Subcutaneous abdominal adipose tissue (tissue), 5 donors: ENCODE data around the gene IGFBP2.

Source experiments
- H3K27ac ChIP-seq: one replicate; pipeline ENCODE4 v1.7.0; 2013; ENCODE audit warnings: low read depth, mild to moderate bottlenecking, inconsistent platforms, low read length, moderate library complexity
- H3K27me3 ChIP-seq, 5 donors: one replicate each; pipeline ENCODE4 v1.7.0; 2013; ENCODE audit warnings: low read length in 5 of 5, inconsistent platforms in 1 of 5; ENCODE audit not compliant: control insufficient read depth in 5 of 5, insufficient read depth in 4 of 5
- H3K36me3 ChIP-seq, 5 donors: one replicate each; pipeline ENCODE4 v1.7.0; 2013; ENCODE audit warnings: low read length in 5 of 5; ENCODE audit not compliant: control insufficient read depth in 5 of 5, insufficient read depth in 5 of 5
- H3K4me1 ChIP-seq, 5 donors: one replicate each; pipeline ENCODE4 v1.7.0; 2013; ENCODE audit warnings: low read length in 5 of 5, mild to moderate bottlenecking in 3 of 5, moderate library complexity in 1 of 5; ENCODE audit not compliant: control insufficient read depth in 5 of 5, insufficient read depth in 5 of 5
- H3K4me3 ChIP-seq, 5 donors: one replicate each; pipeline ENCODE4 v1.7.0; 2013; ENCODE audit warnings: low read length in 5 of 5, low read depth in 1 of 5
- H3K9ac ChIP-seq, 5 donors: one replicate each; pipeline ENCODE4 v1.7.0; 2013; ENCODE audit warnings: low read length in 5 of 5, mild to moderate bottlenecking in 4 of 5, moderate library complexity in 3 of 5
- H3K9me3 ChIP-seq, 5 donors: one replicate each; pipeline ENCODE4 v1.7.0; 2013; ENCODE audit warnings: low read length in 5 of 5; ENCODE audit not compliant: control insufficient read depth in 5 of 5
- donor health status: healthy.
- donor health status: healthy.
- donor health status: healthy.
- donor health status: healthy.
- donor health status: healthy.

The IGFBP2 gene

DNA sequence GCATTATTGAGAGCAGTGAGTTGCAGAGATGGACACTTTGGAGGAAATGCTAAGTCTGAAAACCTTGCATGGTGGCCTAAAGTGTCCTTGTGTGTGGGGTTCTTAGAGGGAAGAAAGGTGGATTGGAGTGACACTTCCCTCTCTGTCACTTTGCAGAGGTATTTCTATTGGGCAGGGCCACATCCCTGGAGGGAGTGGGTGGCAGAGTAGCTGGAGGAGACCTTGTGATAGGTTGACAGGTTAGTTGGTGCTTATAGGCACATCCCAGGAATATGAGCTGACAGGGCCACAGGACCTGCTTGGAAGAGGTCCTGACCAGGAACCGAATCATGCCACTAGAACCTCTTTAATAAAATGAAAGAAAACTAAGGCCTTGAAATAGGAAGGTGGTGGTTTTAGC lies 63.1 kb downstream of the IGFBP2 start:
- no peak overlapping the region for H3K9ac ChIP-seq
- H3K4me1 ChIP-seq: peaks cover 13 to 68% (median 53%) of the 10 kb centered on the region in 5 donors
- no peaks in the 10 kb centered on the region for H3K36me3 ChIP-seq
- H3K4me3 ChIP-seq: no peak overlapping the region
- H3K27ac ChIP-seq: no peak overlapping the region
- H3K27me3 ChIP-seq: peaks cover 0 to 19% (median 4%) of the 10 kb centered on the region in 5 donors
- no peaks in the 10 kb centered on the region for H3K9me3 ChIP-seq

DNA sequence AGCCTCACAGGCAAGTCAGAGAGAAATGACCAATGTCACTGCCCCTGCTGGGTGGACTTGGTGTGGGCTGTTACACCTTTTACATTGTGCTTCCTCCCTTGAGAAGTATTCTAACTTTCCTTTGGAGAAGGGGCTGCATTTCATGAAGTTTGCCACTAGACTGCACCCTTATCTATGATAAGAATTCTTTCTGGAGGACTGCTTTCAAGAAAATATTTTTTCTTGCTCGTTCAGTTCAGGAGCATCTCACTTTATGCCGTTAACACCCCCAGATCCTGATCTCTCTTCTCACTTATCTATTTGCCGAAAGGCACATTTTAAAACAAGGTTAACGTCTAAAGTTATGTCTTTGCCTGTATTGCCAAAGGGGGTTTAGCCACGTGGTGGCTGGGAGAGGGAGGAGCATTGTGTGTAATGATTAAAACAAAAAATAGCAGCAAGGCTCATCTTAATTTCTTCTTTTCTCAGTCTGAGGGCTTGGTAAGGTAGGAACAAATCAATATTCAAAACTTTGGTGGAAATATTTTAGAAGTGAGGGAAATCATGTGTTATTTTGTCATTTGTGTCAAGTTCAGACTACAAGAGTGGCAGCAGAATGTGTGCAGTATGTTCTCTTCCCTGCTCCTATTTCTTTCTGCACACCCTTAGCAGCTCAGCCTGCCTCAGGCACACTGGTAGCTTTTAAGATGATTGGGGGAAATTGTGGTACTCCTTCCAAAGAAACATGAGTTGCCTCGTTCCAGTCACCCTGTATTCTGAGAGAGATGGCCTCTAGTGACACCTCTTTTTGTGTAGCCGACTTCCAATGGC lies 63.7 kb downstream of the IGFBP2 start:
- Histone ChIP-seq H3K4me1 (peaks cover 11 to 64% (median 49%) of the 10 kb centered on the region in 5 donors), H3K4me3 (no peak overlapping the region), H3K27ac (no peak overlapping the region)

DNA sequence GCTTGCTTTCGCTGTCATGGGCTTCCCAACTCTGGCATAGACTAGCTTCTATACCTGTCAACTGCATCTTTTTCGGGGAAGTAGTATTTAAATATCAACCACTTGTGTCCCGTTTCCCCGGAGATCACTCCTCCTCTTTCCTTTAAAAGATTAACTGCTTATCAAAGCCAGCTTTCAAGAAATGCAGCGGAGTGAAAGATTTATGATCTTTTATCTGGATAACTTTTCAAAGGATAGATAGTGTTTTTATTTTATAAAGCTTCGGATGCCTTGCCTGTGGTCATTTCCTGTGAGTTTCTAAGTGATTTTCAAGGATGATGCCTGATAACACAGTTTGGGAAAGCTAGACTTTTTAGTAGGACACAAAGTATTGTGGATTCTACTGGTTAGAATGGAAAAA lies 65.1 kb downstream of the IGFBP2 start:
- Histone ChIP-seq H3K36me3 (no peaks in the 10 kb centered on the region), H3K27me3 (peaks cover 0 to 18% (median 4%) of the 10 kb centered on the region in 5 donors), H3K9ac (no peak overlapping the region), H3K4me3 (no peak overlapping the region), H3K4me1 (peaks cover 8 to 52% (median 38%) of the 10 kb centered on the region in 5 donors), H3K9me3 (no peaks in the 10 kb centered on the region), H3K27ac (no peak overlapping the region)

More for the DNA sequence above, 63.7 kb downstream of the IGFBP2 start:
- Histone ChIP-seq H3K36me3 (no peaks in the 10 kb centered on the region), H3K9me3 (no peaks in the 10 kb centered on the region), H3K27me3 (peaks cover 0 to 18% (median 4%) of the 10 kb centered on the region in 5 donors), H3K9ac (no peak overlapping the region)

DNA sequence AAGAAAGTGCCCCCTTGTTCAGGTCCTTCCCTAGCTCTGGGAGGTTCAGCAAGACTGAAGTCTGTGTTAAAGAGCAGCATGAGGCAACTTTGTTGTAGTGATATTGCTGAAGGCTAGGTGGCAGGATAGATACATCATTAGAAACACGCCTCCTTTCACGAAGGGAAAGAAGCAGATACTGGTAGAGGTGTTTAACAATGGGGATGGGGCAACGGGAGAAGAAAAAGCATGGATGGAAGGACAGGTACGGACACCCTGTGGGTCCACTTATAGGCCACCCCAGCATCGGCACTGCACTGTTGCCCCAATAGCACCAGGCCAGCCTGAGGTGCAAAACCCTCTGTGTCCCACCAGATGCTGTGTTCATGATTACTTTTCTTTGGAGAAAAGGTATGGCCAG lies 65.7 kb downstream of the IGFBP2 start:
- Histone ChIP-seq H3K9ac (no peak overlapping the region), H3K4me1 (peaks cover 8 to 48% (median 34%) of the 10 kb centered on the region in 5 donors), H3K4me3 (no peak overlapping the region), H3K36me3 (no peaks in the 10 kb centered on the region), H3K27ac (no peak overlapping the region), H3K9me3 (no peaks in the 10 kb centered on the region), H3K27me3 (peaks cover 0 to 18% (median 4%) of the 10 kb centered on the region in 5 donors)

DNA sequence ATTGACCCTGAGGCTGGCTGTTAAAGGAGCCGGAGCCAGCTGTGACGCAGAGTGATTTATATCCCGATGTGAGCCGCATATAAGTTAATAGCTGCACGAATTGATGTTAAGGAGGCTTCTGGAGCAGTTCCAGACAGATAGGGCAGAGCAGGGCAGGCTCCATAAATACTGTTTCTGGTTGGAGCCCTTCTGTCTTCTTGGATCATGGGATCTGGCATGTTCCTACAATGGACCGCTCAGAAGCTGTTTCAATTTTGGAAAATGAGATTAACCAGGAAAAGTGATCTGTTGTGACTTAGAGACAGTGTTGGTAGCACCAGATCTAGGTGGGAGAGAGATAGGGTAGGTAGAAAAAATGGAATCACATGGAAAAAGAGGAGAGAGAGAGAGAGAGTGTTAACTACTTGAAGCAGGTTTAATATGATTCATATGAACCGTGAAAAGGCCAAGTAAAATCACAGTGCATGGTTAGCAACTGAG lies 66.9 kb downstream of the IGFBP2 start:
- no peak overlapping the region for H3K9ac ChIP-seq
- H3K4me1 ChIP-seq: peaks cover 8 to 36% (median 22%) of the 10 kb centered on the region in 5 donors
- H3K27ac ChIP-seq: no peak overlapping the region
- no peaks in the 10 kb centered on the region for H3K9me3 ChIP-seq
- H3K27me3 ChIP-seq: peaks cover 0 to 9% (median 0%) of the 10 kb centered on the region in 5 donors
- no peaks in the 10 kb centered on the region for H3K36me3 ChIP-seq
- no peak overlapping the region for H3K4me3 ChIP-seq

DNA sequence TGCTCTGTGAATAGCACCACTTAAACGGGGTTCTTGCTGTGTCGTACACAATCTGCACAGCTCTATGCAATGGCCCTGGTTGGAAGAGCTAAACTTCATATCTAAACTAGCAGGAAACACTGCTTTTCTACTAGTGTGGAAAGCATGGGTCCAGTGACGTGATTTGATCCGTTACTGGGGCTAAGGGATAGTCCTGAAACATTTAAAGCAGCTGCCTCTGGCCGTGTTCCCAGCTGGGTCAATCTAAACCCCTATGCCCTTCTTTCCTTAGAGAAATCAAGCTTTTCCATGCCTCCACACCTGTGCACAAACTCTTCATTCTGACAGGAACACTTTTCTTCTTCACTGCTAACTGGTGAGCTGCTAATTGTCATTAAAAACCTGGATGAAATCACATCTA lies 67.6 kb downstream of the IGFBP2 start:
- Histone ChIP-seq H3K4me3 (no peak overlapping the region), H3K4me1 (peaks cover 6 to 30% (median 18%) of the 10 kb centered on the region in 5 donors)

DNA sequence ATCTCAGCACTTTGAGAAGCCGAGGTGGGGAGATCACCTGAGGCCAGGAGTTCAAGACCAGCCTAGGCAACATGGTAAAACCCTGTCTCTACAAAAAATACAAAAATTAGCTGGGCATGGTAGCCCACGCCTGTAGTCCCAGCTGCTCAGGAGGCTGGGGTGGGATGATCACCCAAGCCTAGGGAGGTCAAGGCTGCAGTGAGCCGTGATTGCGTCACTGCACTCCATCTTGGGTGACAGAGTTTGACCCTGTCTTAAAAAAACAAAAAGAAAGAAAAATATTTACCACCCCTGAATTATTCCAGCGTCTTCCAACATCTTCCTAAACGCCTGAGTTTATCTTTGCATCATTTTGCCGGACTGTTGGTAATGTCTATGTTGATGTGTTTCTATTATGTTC lies 68.3 kb downstream of the IGFBP2 start:
- Histone ChIP-seq H3K9ac (no peak overlapping the region), H3K27me3 (no peaks in the 10 kb centered on the region), H3K27ac (no peak overlapping the region), H3K9me3 (no peaks in the 10 kb centered on the region), H3K4me3 (no peak overlapping the region), H3K36me3 (no peaks in the 10 kb centered on the region), H3K4me1 (peaks cover 6 to 23% (median 16%) of the 10 kb centered on the region in 5 donors)

More for the DNA sequence above, 67.6 kb downstream of the IGFBP2 start:
- Histone ChIP-seq H3K9ac (no peak overlapping the region), H3K27me3 (peaks cover 0 to 4% (median 0%) of the 10 kb centered on the region in 5 donors), H3K36me3 (no peaks in the 10 kb centered on the region), H3K9me3 (no peaks in the 10 kb centered on the region), H3K27ac (no peak overlapping the region)

DNA sequence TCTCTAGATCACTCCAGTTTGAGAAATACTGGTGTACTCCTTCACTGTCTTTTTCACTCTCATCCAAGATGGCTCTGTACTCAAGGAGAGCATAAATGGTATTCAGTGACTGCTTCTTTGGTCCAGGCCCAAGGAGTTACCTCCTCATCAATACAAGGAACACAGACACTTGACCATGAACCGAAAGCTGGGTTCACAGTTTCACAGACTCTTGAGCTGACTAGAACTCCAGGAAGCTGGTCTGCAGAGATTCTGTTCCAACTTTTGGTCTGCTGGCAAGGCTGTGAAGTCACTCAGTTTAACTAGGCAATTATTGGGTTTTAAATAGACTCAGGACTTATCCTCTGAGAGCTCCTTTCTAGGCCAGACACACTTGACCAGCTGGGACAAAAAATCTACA lies 69.5 kb downstream of the IGFBP2 start:
- no peaks in the 10 kb centered on the region for H3K36me3 ChIP-seq
- H3K27me3 ChIP-seq: no peaks in the 10 kb centered on the region
- peaks cover 6 to 17% (median 16%) of the 10 kb centered on the region in 5 donors for H3K4me1 ChIP-seq
- no peak overlapping the region for H3K4me3 ChIP-seq
- no peaks in the 10 kb centered on the region for H3K9me3 ChIP-seq
- no peak overlapping the region for H3K27ac ChIP-seq
- H3K9ac ChIP-seq: no peak overlapping the region

DNA sequence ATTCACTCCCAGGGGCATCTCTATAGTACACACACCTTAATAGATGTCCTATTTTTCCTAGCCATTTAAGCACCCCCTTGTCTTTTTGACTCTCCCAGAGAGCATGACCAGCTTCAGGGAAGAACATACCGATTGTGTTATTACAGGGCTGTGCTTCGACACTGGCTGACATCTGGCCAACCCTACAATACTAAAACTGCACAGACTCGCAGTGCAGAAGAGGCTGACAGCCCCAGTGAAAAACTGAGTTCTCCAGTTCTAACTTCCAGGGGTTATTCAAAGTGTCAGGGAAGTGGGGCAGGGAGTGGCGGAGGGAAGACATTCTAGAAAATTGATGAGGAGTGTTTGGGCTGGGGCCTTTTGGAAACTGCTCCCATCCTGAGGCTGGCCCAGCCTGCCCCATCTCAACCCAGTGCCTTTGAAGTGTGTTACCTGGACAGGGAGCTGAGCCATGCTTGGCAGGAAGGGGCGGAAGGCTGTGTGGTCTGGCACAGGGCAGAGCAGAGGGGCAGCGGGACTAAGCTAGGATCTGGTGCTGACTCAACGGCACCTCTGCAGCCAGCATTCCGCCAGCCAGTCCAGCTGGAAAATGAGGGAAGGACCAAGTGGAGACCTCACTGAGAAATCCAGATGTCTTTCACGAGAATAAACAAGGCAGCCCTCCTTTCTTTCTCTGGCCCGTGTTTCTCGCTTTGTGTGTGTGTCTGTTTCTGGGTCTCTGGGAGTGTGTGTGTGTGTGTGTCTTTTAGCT lies 77.5 kb downstream of the IGFBP2 start:
- Histone ChIP-seq H3K27ac (peak overlapping the region; percentile 21), H3K4me3 (no peak overlapping the region), H3K4me1 (peaks cover 6 to 32% (median 24%) of the 10 kb centered on the region in 5 donors), H3K36me3 (no peaks in the 10 kb centered on the region), H3K27me3 (peaks cover 0 to 4% (median 0%) of the 10 kb centered on the region in 5 donors), H3K9ac (no peak overlapping the region), H3K9me3 (peaks cover 0 to 8% (median 0%) of the 10 kb centered on the region in 5 donors)

DNA sequence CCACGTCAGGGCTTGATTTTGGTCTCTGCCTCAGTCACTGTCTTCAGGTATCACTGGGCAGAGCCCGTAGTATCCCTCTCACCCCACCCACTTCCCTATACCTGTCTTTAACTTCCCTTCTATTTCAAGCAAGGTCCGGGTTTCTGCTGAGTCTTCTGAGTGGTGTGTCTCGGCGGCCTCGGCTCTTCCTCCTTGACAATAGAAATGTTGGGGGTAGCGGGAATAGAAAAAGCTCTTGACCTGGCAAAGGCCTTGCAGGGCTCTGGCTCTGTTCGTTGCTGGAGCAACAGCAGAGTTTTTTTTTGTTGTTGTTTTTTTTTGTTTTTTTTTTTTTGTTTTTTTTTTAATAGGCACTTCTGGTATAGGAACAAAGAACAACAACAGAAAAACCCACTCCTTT lies 78.1 kb downstream of the IGFBP2 start:
- no peak overlapping the region for H3K9ac ChIP-seq

More for the DNA sequence above, 78.1 kb downstream of the IGFBP2 start:
- H3K9me3 ChIP-seq: peaks cover 0 to 8% (median 0%) of the 10 kb centered on the region in 5 donors
- peaks cover 0 to 4% (median 0%) of the 10 kb centered on the region in 5 donors for H3K27me3 ChIP-seq
- no peak overlapping the region for H3K27ac ChIP-seq
- peaks cover 10 to 38% (median 31%) of the 10 kb centered on the region in 5 donors for H3K4me1 ChIP-seq
- no peaks in the 10 kb centered on the region for H3K36me3 ChIP-seq
- H3K4me3 ChIP-seq: no peak overlapping the region
